PC-3 (cell line): ENCODE results near the gene AP1M1.

Experiments
- EZH2 ChIP-seq: fragments of 300-600 bp; sonication (generic); IDR thresholded peaks from one replicate; pipeline ENCODE4 v1.6.1; 2017; ENCODE audit warnings: antibody characterized with exemption, mild to moderate bottlenecking, low read length; ENCODE audit not compliant: unreplicated experiment
- EZH2phosphoT487 ChIP-seq: fragments of 300-600 bp; sonication (generic); IDR thresholded peaks from 2 replicates; pipeline ENCODE4 v1.6.1; 2018; ENCODE audit warnings: mild to moderate bottlenecking, antibody characterized with exemption, low read length, borderline replicate concordance
- TF ChIP-seq, protein P1 (sequence below): fragments of 300-600 bp; sonication (generic); conservative IDR thresholded peaks from 2 replicates; pipeline ENCODE4 v1.5.1; 2017; ENCODE audit warnings: antibody characterized with exemption, low read depth, mild to moderate bottlenecking, low read length

- TF ChIP-seq, protein P1, sequence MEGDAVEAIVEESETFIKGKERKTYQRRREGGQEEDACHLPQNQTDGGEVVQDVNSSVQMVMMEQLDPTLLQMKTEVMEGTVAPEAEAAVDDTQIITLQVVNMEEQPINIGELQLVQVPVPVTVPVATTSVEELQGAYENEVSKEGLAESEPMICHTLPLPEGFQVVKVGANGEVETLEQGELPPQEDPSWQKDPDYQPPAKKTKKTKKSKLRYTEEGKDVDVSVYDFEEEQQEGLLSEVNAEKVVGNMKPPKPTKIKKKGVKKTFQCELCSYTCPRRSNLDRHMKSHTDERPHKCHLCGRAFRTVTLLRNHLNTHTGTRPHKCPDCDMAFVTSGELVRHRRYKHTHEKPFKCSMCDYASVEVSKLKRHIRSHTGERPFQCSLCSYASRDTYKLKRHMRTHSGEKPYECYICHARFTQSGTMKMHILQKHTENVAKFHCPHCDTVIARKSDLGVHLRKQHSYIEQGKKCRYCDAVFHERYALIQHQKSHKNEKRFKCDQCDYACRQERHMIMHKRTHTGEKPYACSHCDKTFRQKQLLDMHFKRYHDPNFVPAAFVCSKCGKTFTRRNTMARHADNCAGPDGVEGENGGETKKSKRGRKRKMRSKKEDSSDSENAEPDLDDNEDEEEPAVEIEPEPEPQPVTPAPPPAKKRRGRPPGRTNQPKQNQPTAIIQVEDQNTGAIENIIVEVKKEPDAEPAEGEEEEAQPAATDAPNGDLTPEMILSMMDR: peak; percentile 22; the same call in 1 of the 2 replicates
- TF ChIP-seq EZH2 (no peak), EZH2phosphoT487 (no peak)
These were observed 2.6 kb downstream of the AP1M1 start for GRCh38 chr19:16200038-16201010.
